GM20000 (cell line): Measurements from ENCODE around the gene GRB10.

ENCODE experiments used
- DNase-seq: peaks from one replicate; pipeline ENCODE4 v3.0.0; 2012; ENCODE audit warnings: low spot score
- TF ChIP-seq, protein P1 (sequence below): IDR thresholded peaks from 2 replicates; pipeline ENCODE4 v1.5.1; 2012; ENCODE audit warnings: mild to moderate bottlenecking, control low read depth; ENCODE audit errors: extremely low read depth, missing control alignments

The GRB10 gene

GRCh38 chr7:50621973-50622490 lies 160.7 kb downstream of the GRB10 start:
- TF ChIP-seq, protein P1, sequence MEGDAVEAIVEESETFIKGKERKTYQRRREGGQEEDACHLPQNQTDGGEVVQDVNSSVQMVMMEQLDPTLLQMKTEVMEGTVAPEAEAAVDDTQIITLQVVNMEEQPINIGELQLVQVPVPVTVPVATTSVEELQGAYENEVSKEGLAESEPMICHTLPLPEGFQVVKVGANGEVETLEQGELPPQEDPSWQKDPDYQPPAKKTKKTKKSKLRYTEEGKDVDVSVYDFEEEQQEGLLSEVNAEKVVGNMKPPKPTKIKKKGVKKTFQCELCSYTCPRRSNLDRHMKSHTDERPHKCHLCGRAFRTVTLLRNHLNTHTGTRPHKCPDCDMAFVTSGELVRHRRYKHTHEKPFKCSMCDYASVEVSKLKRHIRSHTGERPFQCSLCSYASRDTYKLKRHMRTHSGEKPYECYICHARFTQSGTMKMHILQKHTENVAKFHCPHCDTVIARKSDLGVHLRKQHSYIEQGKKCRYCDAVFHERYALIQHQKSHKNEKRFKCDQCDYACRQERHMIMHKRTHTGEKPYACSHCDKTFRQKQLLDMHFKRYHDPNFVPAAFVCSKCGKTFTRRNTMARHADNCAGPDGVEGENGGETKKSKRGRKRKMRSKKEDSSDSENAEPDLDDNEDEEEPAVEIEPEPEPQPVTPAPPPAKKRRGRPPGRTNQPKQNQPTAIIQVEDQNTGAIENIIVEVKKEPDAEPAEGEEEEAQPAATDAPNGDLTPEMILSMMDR = no peak
- DNase-seq = no peak

GRCh38 chr7:50621206-50621605 lies 161.5 kb downstream of the GRB10 start:
- TF ChIP-seq, protein P1 = no peak
- DNase-seq = no peak

DNA sequence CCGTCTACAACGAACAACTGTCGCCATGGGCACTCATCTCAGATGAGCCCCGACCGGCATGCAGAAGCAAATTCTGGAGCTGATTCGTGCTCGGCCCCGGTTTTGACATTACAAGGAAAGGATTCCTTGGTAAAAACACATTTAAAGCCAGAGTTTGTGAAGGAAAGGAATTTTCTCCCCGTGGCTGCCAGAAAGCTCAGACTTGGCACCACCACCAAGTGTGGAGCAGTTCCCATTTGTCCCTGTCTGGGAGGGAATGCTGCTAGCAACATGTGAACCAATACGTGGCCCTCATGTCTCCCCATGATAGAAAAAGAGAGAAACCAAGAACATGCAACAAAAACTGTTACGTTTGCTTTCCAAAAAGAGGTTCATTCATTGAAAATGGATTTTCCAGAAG lies 162.3 kb downstream of the GRB10 start:
- TF ChIP-seq, protein P1 = no peak

DNA sequence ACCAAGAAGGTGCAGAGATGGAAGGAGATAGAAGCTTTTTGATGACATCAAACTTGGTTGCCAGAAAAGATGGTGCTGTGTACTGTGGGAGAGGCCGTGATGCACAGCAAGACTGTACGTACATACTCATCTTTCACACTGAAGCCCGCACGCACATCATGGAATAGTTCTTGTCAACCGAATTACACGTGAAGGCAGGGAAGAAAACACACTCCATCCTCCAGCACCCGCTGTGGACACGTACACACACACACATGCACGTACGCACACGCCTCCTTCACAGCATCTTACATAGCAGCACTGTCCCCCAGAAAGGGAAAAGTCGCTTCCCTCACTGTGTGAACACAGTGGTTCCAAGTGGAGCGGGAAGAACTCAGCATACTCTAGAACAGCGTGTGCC lies 163.0 kb downstream of the GRB10 start:
- TF ChIP-seq, protein P1 = no peak
- no peak for DNase-seq

More for the DNA sequence above, 162.3 kb downstream of the GRB10 start:
- no peak for DNase-seq

DNA sequence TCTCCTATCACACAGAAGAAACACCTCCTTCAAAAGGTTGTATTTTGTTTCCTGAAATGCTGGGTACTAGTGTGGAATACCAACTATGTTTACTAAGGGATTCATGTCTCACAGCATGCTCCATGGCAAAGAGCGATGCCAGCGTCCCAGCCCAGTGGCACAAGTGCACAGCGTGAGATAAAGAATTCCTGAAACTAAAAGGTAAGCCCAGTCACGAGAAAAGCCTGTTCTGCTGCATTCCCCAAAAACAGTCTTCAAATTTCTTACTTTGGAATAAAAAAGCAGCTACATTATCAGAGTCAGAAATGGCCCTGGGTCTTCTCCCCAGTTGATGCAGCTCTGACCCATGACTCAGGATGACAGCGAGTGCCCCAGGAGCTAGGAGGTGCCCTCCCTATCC lies 164.4 kb downstream of the GRB10 start:
- TF ChIP-seq, protein P1 = no peak

GRCh38 chr7:50615519-50616080 lies 167.1 kb downstream of the GRB10 start:
- DNase-seq = no peak
- TF ChIP-seq, protein P1 = no peak

More for the DNA sequence above, 164.4 kb downstream of the GRB10 start:
- no peak for DNase-seq

DNA sequence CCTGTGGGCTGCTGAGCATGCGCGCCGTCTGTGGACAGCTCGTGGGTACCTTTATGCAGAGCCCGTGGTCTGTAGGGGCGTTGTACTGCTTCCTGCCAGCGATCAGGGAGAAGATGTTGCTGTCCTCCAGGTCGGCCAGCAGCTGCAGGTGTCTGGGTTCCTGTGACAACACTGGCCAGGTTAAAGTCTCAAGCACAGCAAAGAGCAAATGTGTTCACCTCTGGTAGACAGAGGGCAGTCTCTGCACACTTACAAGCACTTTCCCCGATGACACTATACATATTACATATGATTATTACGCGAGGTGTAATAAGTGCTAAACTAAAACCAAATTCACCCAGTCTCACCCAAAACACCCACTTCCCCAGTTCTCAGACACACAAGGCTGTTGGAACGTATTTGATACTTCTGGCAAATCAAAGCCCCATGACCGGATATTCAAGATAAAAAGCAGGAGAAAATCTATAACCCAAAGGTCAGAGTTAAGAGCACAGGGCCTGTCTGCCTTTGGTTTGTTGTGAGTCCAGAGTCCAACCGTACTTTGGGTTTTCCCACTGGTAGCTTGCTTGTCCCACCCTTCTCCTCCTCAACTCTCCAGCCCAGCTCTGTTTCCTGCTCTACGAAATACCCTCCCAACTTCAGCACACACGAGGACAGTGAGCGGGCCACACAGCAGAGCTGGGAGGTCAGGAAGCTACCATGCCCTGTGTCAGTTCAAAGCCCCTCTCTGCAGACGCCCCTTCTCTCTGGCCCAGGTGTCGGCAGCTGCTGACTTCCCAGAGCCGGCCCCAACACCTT lies 167.8 kb downstream of the GRB10 start:
- no peak for DNase-seq
- TF ChIP-seq, protein P1 = peak; percentile 26
